WTC11 (cell line): ENCODE results near the gene SLC25A41. TPM values are rescaled to one million over a fixed set of nuclear protein-coding genes. Genes with fewer than 3 reads are reported as not detected.

Source experiments
- ATAC-seq: fragments of 200-7000 bp; cut with Tn5 transposase; 2 replicates; pipeline ENCODE4 v1.10.0; 2021; ENCODE audit warnings: mild to moderate bottlenecking, moderate library complexity
- CTCF ChIA-PET: fragments of 300-600 bp; sonication (Branson Sonifier 250); formaldehyde crosslinking; loops from one replicate; lab custom pipeline; 2021; ENCODE audit warnings: antibody characterized with exemption; lab: Charles Lee
- POLR2A ChIA-PET: fragments of 350-600 bp; sonication (Branson Sonifier 250); formaldehyde crosslinking; loops from one replicate; lab custom pipeline; 2021; ENCODE audit warnings: antibody characterized with exemption; lab: Charles Lee
- DNase-seq: peaks from one replicate; pipeline ENCODE4 v3.0.0; 2021; ENCODE audit warnings: low spot score
- H3K27ac Mint-ChIP-seq: 2 replicates; pipeline ENCODE4 v1.8.0; 2021; ENCODE audit warnings: mixed read lengths
- H3K27me3 Mint-ChIP-seq: 2 replicates; pipeline ENCODE4 v1.8.0; 2021; ENCODE audit warnings: low read depth, mild to moderate bottlenecking, moderate library complexity, mixed read lengths
- H3K36me3 Mint-ChIP-seq: 2 replicates; pipeline ENCODE4 v1.8.0; 2021; ENCODE audit warnings: mixed read lengths
- H3K4me1 Mint-ChIP-seq: 2 replicates; pipeline ENCODE4 v1.8.0; 2022; ENCODE audit warnings: mixed read lengths
- H3K4me3 Mint-ChIP-seq: 2 replicates; pipeline ENCODE4 v1.8.0; 2021; ENCODE audit warnings: mild to moderate bottlenecking, moderate library complexity, mixed read lengths
- H3K9me3 Mint-ChIP-seq: 2 replicates; pipeline ENCODE4 v1.8.0; 2021; ENCODE audit warnings: mixed read lengths
- CBFB ChIP-seq: sonication (generic); formaldehyde crosslinking; IDR thresholded peaks from 2 replicates; pipeline ENCODE4 v1.8.1; 2022; ENCODE audit warnings: mild to moderate bottlenecking, low read depth, missing genetic modification reagents
- CDX4 ChIP-seq: fragments of 250-450 bp; sonication (Bioruptor Pico); IDR thresholded peaks from 2 replicates; pipeline ENCODE4 v1.9.0; 2021; ENCODE audit warnings: moderate library complexity, mild to moderate bottlenecking, inconsistent platforms, borderline replicate concordance
- CREB1 ChIP-seq: sonication (generic); formaldehyde crosslinking; IDR thresholded peaks from 2 replicates; pipeline ENCODE4 v1.8.0; 2023; ENCODE audit warnings: mild to moderate bottlenecking, missing genetic modification reagents
- EMX1 ChIP-seq: fragments of 250-450 bp; sonication (Bioruptor Pico); IDR thresholded peaks from 2 replicates; pipeline ENCODE4 v1.8.0; 2021; ENCODE audit warnings: mild to moderate bottlenecking
- ETV6 ChIP-seq: sonication (generic); formaldehyde crosslinking; IDR thresholded peaks from 2 replicates; pipeline ENCODE4 v1.8.1; 2022; ENCODE audit warnings: mild to moderate bottlenecking, missing genetic modification reagents
- FOXP1 ChIP-seq: sonication (generic); formaldehyde crosslinking; IDR thresholded peaks from 2 replicates; pipeline ENCODE4 v1.8.0; 2022; ENCODE audit warnings: missing genetic modification reagents, mild to moderate bottlenecking, moderate library complexity, borderline replicate concordance
- SMAD3 ChIP-seq: sonication (generic); formaldehyde crosslinking; IDR thresholded peaks from 2 replicates; pipeline ENCODE4 v1.8.0; 2022; ENCODE audit warnings: missing genetic modification reagents, mild to moderate bottlenecking, borderline replicate concordance
- SP1 ChIP-seq: sonication (generic); formaldehyde crosslinking; conservative IDR thresholded peaks from 2 replicates; pipeline ENCODE4 v1.8.1; 2022; ENCODE audit warnings: missing genetic modification reagents
- TCF7 ChIP-seq: sonication (generic); formaldehyde crosslinking; IDR thresholded peaks from 2 replicates; pipeline ENCODE4 v1.8.0; 2022; ENCODE audit warnings: mild to moderate bottlenecking, low read depth, missing genetic modification reagents, moderate library complexity
- ZNF232 ChIP-seq: sonication (generic); formaldehyde crosslinking; IDR thresholded peaks from 2 replicates; pipeline ENCODE4 v1.8.0; 2022; ENCODE audit warnings: mild to moderate bottlenecking, missing genetic modification reagents
- ZNF512 ChIP-seq: sonication (generic); formaldehyde crosslinking; IDR thresholded peaks from 2 replicates; pipeline ENCODE4 v1.8.1; 2022; ENCODE audit warnings: missing genetic modification reagents, borderline replicate concordance
- total RNA-seq: library from RNA; stranded (reverse); gene quantifications from 3 replicates; pipeline ENCODE4 v1.2.3, GENCODE V29; 2021
- TF ChIP-seq, protein P1 (sequence below): sonication (generic); formaldehyde crosslinking; IDR thresholded peaks from 2 replicates; pipeline ENCODE4 v1.8.0; 2023; ENCODE audit warnings: missing genetic modification reagents, mild to moderate bottlenecking, borderline replicate concordance
- TF ChIP-seq, protein P2 (sequence below): sonication (generic); formaldehyde crosslinking; IDR thresholded peaks from 2 replicates; pipeline ENCODE4 v1.8.1; 2022; ENCODE audit warnings: mild to moderate bottlenecking, moderate library complexity, missing genetic modification reagents
- TF ChIP-seq, protein P3 (sequence below): sonication (generic); formaldehyde crosslinking; IDR thresholded peaks from 2 replicates; pipeline ENCODE4 v1.8.1; 2023; ENCODE audit warnings: mild to moderate bottlenecking, missing genetic modification reagents, borderline replicate concordance
- TF ChIP-seq, protein P4 (sequence below): fragments of 250-450 bp; sonication (Bioruptor Pico); IDR thresholded peaks from 2 replicates; pipeline ENCODE4 v1.8.0; 2021; ENCODE audit warnings: mild to moderate bottlenecking
- TF ChIP-seq, protein P5 (sequence below): fragments of 200-600 bp; IDR thresholded peaks from 2 replicates; pipeline ENCODE4 v1.8.0; 2022; ENCODE audit warnings: antibody characterized with exemption
- TF ChIP-seq, protein P6 (sequence below): sonication (generic); formaldehyde crosslinking; IDR thresholded peaks from 2 replicates; pipeline ENCODE4 v1.8.1; 2022; ENCODE audit warnings: low read depth, mild to moderate bottlenecking, moderate library complexity, missing genetic modification reagents, borderline replicate concordance

The SLC25A41 gene
- total RNA-seq, 1 experiment from 2014 or later, result 0.35 TPM

DNA sequence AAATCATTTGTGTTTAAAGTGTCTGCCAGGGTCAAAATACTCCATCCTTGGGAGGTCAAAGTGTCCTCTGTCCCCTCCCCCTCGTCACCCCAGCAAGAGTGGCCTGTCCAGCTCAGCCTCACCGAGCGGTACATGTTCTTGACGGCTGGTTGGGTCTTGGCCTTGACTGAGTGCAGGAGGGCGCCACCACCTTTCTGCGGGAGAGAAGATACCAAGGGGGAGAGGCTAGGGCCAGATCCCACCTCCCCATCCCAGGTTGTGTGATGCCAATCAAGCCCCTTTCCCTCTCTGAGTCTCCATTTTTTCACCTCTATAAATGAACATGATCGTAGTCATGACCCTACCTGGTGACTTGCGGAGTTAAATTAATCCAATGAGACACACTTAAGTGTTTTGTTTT lies 36.6 kb upstream of the SLC25A41 start:
- CTCF ChIA-PET, result interaction anchor here (0.7 to 1.1 kb wide), 2 partner anchors 11 to 47 kb away, joined by 3 read pairs; no protein-coding TSS in a partner anchor
- Mint-ChIP-seq H3K36me3 (peaks cover 3% of the 10 kb centered on the region; the same call in 1 of the 2 replicates), H3K4me1 (peaks cover 8% of the 10 kb centered on the region), H3K9me3 (no peaks in the 10 kb centered on the region), H3K27ac (peak overlapping the region; percentile 78), H3K4me3 (no peak overlapping the region), H3K27me3 (peaks cover 19% of the 10 kb centered on the region)
- ATAC-seq (peak; percentile 67), DNase-seq (no peak)
- TF ChIP-seq TCF7 (CRISPR knock-in tag) (no peak), EMX1 (CRISPR knock-in tag) (no peak)
- TF ChIP-seq, protein P1, sequence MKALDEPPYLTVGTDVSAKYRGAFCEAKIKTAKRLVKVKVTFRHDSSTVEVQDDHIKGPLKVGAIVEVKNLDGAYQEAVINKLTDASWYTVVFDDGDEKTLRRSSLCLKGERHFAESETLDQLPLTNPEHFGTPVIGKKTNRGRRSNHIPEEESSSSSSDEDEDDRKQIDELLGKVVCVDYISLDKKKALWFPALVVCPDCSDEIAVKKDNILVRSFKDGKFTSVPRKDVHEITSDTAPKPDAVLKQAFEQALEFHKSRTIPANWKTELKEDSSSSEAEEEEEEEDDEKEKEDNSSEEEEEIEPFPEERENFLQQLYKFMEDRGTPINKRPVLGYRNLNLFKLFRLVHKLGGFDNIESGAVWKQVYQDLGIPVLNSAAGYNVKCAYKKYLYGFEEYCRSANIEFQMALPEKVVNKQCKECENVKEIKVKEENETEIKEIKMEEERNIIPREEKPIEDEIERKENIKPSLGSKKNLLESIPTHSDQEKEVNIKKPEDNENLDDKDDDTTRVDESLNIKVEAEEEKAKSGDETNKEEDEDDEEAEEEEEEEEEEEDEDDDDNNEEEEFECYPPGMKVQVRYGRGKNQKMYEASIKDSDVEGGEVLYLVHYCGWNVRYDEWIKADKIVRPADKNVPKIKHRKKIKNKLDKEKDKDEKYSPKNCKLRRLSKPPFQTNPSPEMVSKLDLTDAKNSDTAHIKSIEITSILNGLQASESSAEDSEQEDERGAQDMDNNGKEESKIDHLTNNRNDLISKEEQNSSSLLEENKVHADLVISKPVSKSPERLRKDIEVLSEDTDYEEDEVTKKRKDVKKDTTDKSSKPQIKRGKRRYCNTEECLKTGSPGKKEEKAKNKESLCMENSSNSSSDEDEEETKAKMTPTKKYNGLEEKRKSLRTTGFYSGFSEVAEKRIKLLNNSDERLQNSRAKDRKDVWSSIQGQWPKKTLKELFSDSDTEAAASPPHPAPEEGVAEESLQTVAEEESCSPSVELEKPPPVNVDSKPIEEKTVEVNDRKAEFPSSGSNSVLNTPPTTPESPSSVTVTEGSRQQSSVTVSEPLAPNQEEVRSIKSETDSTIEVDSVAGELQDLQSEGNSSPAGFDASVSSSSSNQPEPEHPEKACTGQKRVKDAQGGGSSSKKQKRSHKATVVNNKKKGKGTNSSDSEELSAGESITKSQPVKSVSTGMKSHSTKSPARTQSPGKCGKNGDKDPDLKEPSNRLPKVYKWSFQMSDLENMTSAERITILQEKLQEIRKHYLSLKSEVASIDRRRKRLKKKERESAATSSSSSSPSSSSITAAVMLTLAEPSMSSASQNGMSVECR (CRISPR knock-in tag), result no peak
- POLR2A ChIA-PET, result no interaction called here

DNA sequence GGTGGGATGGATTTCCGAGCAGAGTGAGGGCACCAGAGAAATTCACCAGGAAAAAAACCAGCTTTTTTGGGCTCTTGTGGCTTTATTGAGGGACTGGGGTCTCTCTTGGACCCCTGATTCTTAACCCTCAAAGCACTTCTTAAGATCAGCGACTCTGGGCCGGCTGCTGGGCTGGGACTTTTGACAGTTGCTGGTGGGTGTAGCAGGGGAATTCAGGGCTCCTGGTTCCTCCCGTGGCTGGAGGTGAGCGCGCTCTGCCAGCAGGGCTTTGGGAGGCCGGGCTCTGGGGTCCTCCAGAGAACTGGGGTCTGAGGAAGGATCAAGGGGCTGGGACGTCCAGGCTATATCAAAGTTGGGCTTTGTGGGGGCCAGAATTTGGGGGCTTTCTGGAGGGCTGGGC lies 33.8 kb upstream of the SLC25A41 start:
- TF ChIP-seq ETV6 (CRISPR knock-in tag) (no peak), FOXP1 (no peak), CDX4 (no peak), SMAD3 (CRISPR knock-in tag) (no peak), CBFB (no peak), ZNF232 (CRISPR knock-in tag) (no peak), SP1 (CRISPR knock-in tag) (no peak), ZNF512 (CRISPR knock-in tag) (no peak), CREB1 (CRISPR knock-in tag) (no peak)
- TF ChIP-seq, protein P2, sequence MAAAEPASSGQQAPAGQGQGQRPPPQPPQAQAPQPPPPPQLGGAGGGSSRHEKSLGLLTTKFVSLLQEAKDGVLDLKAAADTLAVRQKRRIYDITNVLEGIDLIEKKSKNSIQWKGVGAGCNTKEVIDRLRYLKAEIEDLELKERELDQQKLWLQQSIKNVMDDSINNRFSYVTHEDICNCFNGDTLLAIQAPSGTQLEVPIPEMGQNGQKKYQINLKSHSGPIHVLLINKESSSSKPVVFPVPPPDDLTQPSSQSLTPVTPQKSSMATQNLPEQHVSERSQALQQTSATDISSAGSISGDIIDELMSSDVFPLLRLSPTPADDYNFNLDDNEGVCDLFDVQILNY (CRISPR knock-in tag), result no peak
- TF ChIP-seq, protein P3, sequence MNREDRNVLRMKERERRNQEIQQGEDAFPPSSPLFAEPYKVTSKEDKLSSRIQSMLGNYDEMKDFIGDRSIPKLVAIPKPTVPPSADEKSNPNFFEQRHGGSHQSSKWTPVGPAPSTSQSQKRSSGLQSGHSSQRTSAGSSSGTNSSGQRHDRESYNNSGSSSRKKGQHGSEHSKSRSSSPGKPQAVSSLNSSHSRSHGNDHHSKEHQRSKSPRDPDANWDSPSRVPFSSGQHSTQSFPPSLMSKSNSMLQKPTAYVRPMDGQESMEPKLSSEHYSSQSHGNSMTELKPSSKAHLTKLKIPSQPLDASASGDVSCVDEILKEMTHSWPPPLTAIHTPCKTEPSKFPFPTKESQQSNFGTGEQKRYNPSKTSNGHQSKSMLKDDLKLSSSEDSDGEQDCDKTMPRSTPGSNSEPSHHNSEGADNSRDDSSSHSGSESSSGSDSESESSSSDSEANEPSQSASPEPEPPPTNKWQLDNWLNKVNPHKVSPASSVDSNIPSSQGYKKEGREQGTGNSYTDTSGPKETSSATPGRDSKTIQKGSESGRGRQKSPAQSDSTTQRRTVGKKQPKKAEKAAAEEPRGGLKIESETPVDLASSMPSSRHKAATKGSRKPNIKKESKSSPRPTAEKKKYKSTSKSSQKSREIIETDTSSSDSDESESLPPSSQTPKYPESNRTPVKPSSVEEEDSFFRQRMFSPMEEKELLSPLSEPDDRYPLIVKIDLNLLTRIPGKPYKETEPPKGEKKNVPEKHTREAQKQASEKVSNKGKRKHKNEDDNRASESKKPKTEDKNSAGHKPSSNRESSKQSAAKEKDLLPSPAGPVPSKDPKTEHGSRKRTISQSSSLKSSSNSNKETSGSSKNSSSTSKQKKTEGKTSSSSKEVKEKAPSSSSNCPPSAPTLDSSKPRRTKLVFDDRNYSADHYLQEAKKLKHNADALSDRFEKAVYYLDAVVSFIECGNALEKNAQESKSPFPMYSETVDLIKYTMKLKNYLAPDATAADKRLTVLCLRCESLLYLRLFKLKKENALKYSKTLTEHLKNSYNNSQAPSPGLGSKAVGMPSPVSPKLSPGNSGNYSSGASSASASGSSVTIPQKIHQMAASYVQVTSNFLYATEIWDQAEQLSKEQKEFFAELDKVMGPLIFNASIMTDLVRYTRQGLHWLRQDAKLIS (CRISPR knock-in tag), result no peak
- TF ChIP-seq, protein P4, sequence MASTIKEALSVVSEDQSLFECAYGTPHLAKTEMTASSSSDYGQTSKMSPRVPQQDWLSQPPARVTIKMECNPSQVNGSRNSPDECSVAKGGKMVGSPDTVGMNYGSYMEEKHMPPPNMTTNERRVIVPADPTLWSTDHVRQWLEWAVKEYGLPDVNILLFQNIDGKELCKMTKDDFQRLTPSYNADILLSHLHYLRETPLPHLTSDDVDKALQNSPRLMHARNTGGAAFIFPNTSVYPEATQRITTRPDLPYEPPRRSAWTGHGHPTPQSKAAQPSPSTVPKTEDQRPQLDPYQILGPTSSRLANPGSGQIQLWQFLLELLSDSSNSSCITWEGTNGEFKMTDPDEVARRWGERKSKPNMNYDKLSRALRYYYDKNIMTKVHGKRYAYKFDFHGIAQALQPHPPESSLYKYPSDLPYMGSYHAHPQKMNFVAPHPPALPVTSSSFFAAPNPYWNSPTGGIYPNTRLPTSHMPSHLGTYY (CRISPR knock-in tag), result no peak
- TF ChIP-seq, protein P5, sequence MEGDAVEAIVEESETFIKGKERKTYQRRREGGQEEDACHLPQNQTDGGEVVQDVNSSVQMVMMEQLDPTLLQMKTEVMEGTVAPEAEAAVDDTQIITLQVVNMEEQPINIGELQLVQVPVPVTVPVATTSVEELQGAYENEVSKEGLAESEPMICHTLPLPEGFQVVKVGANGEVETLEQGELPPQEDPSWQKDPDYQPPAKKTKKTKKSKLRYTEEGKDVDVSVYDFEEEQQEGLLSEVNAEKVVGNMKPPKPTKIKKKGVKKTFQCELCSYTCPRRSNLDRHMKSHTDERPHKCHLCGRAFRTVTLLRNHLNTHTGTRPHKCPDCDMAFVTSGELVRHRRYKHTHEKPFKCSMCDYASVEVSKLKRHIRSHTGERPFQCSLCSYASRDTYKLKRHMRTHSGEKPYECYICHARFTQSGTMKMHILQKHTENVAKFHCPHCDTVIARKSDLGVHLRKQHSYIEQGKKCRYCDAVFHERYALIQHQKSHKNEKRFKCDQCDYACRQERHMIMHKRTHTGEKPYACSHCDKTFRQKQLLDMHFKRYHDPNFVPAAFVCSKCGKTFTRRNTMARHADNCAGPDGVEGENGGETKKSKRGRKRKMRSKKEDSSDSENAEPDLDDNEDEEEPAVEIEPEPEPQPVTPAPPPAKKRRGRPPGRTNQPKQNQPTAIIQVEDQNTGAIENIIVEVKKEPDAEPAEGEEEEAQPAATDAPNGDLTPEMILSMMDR, result no peak
- TF ChIP-seq, protein P6, sequence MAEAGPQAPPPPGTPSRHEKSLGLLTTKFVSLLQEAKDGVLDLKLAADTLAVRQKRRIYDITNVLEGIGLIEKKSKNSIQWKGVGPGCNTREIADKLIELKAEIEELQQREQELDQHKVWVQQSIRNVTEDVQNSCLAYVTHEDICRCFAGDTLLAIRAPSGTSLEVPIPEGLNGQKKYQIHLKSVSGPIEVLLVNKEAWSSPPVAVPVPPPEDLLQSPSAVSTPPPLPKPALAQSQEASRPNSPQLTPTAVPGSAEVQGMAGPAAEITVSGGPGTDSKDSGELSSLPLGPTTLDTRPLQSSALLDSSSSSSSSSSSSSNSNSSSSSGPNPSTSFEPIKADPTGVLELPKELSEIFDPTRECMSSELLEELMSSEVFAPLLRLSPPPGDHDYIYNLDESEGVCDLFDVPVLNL, result no peak
- TF ChIP-seq, all 79 proteins: peak for 0
- CTCF ChIA-PET, result no interaction called here
- Mint-ChIP-seq H3K9me3 (no peaks in the 10 kb centered on the region), H3K27me3 (peaks cover 8% of the 10 kb centered on the region), H3K4me1 (peaks cover 15% of the 10 kb centered on the region), H3K36me3 (peaks cover 3% of the 10 kb centered on the region; the same call in 1 of the 2 replicates), H3K4me3 (no peak overlapping the region), H3K27ac (no peak overlapping the region)
- DNase-seq (no peak), ATAC-seq (no peak)
- POLR2A ChIA-PET, result no interaction called here
